SU-DHL-6 (cell line): ENCODE results near the gene TRIM7.
"Not testable (repeated sequence)": the region's sequence is repeated elsewhere in the genome, so short reads cannot be mapped to it uniquely, and the experiment has no call there.

ENCODE experiments used
- H2AFZ ChIP-seq: fragments of 200-600 bp; sonication (generic); 2 replicates; pipeline ENCODE4 v1.6.1; 2014; ENCODE audit warnings: low read depth, mild to moderate bottlenecking, moderate library complexity, mixed read lengths, antibody characterized with exemption, low read length; ENCODE audit not compliant: severe bottlenecking
- H3F3A ChIP-seq: fragments of 200-600 bp; shearing (Covaris generic); 2 replicates; pipeline ENCODE4 v1.6.0; 2016; ENCODE audit warnings: antibody characterized with exemption, mild to moderate bottlenecking; ENCODE audit not compliant: insufficient read depth
- H3K27ac ChIP-seq: fragments of 200-600 bp; sonication (generic); 2 replicates; pipeline ENCODE4 v1.5.1; 2016; ENCODE audit warnings: low read depth, mild to moderate bottlenecking, low read length, moderate library complexity, mixed read lengths
- H3K27me3 ChIP-seq: fragments of 200-600 bp; sonication (generic), shearing (Covaris generic); 2 replicates; pipeline ENCODE4 v1.6.0; 2014; ENCODE audit warnings: mild to moderate bottlenecking, low read length
- H3K36me3 ChIP-seq: fragments of 200-600 bp; sonication (generic); 2 replicates; pipeline ENCODE4 v1.6.1; 2014; ENCODE audit warnings: mild to moderate bottlenecking, low read length, mixed read lengths
- H3K4me2 ChIP-seq: fragments of 300-600, 200-600 bp; shearing (Covaris generic), sonication (generic); 2 replicates; pipeline ENCODE4 v1.6.0; 2014; ENCODE audit warnings: low read length, low read depth, mild to moderate bottlenecking; ENCODE audit not compliant: poor library complexity, severe bottlenecking
- H3K4me3 ChIP-seq: fragments of 200-600 bp; sonication (generic); 2 replicates; pipeline ENCODE4 v1.5.1; 2014; ENCODE audit warnings: antibody characterized with exemption, low read length, mild to moderate bottlenecking, mixed read lengths; ENCODE audit not compliant: insufficient read depth, poor library complexity, severe bottlenecking
- H3K79me2 ChIP-seq: fragments of 200-600 bp; sonication (generic); 2 replicates; pipeline ENCODE4 v1.6.1; 2014; ENCODE audit warnings: mild to moderate bottlenecking, low read length, moderate library complexity; ENCODE audit not compliant: insufficient read depth
- H3K9ac ChIP-seq: fragments of 200-600 bp; sonication (generic); 2 replicates; pipeline ENCODE4 v1.7.0; 2014; ENCODE audit warnings: mild to moderate bottlenecking, low read length
- H3K9me2 ChIP-seq: fragments of 200-600 bp; sonication (generic); replicated peaks from 2 replicates; pipeline ENCODE4 v1.6.1; 2014; ENCODE audit warnings: low read length; ENCODE audit not compliant: insufficient read depth
- H3K9me3 ChIP-seq: fragments of 200-600 bp; sonication (generic); 2 replicates; pipeline ENCODE4 v1.6.1; 2014; ENCODE audit warnings: low read length, mixed read lengths; ENCODE audit not compliant: insufficient read depth
- H4K20me1 ChIP-seq: fragments of 200-600 bp; sonication (generic); 2 replicates; pipeline ENCODE4 v1.6.1; 2014; ENCODE audit warnings: low read depth, mild to moderate bottlenecking, antibody characterized with exemption, low read length, moderate library complexity, mixed read lengths
- EZH2phosphoT487 ChIP-seq: fragments of 200-600 bp; sonication (generic), shearing (Covaris generic); conservative IDR thresholded peaks from 2 replicates; pipeline ENCODE4 v1.6.1; 2018; ENCODE audit warnings: mild to moderate bottlenecking, antibody characterized with exemption, low read length, moderate library complexity, mixed read lengths
- TF ChIP-seq, protein P1 (sequence below): fragments of 200-600 bp; sonication (generic); IDR thresholded peaks from one replicate; pipeline ENCODE4 v1.5.1; 2017; ENCODE audit warnings: antibody characterized with exemption, mild to moderate bottlenecking, low read length, moderate library complexity; ENCODE audit not compliant: insufficient read depth, poor library complexity, severe bottlenecking

Gene TRIM7

DNA sequence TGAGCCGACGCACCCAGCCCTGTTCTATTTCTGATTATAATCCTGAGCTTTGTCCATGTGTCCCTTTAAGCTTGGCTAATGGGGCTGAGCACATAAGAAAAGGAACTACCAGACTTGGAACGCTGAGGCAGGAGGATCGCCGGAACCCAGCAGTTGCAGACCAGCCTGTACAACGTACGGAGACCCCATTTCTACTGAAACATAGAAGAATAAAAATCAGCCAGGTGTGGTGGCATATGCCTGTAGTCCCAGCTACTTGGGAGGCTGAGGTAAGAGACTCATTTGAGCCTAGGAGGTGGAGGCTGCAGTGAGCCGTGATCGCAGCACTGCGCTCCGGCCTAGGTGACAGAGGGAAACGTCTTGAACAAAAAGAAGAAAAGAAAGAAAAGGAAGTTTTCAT is 22.3 kb downstream of the TRIM7 start:
- H3K27me3 ChIP-seq, result no peaks in the 10 kb centered on the region
- no peaks in the 10 kb centered on the region for H4K20me1 ChIP-seq
- peaks cover 31% of the 10 kb centered on the region for H3F3A ChIP-seq
- no peaks in the 10 kb centered on the region for H3K36me3 ChIP-seq
- H3K27ac ChIP-seq, result no peak overlapping the region
- no peak overlapping the region for H3K4me3 ChIP-seq
- H3K79me2 ChIP-seq, result no peaks in the 10 kb centered on the region
- H3K9ac ChIP-seq, result no peak overlapping the region
- H3K4me2 ChIP-seq, result no peak overlapping the region
- TF ChIP-seq EZH2phosphoT487, result no peak
- TF ChIP-seq, protein P1, sequence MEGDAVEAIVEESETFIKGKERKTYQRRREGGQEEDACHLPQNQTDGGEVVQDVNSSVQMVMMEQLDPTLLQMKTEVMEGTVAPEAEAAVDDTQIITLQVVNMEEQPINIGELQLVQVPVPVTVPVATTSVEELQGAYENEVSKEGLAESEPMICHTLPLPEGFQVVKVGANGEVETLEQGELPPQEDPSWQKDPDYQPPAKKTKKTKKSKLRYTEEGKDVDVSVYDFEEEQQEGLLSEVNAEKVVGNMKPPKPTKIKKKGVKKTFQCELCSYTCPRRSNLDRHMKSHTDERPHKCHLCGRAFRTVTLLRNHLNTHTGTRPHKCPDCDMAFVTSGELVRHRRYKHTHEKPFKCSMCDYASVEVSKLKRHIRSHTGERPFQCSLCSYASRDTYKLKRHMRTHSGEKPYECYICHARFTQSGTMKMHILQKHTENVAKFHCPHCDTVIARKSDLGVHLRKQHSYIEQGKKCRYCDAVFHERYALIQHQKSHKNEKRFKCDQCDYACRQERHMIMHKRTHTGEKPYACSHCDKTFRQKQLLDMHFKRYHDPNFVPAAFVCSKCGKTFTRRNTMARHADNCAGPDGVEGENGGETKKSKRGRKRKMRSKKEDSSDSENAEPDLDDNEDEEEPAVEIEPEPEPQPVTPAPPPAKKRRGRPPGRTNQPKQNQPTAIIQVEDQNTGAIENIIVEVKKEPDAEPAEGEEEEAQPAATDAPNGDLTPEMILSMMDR, result no peak
- no peaks in the 10 kb centered on the region for H3K9me3 ChIP-seq
- no peaks in the 10 kb centered on the region for H3K9me2 ChIP-seq
- no peak overlapping the region for H2AFZ ChIP-seq

- no peak overlapping the region for H3K9ac ChIP-seq
- H3K4me3 ChIP-seq, result no peak overlapping the region
- no peak for TF ChIP-seq EZH2phosphoT487
- TF ChIP-seq, protein P1, result peak; percentile 69
- H3K4me2 ChIP-seq, result no peak overlapping the region
- H3K27me3 ChIP-seq, result no peaks in the 10 kb centered on the region
- no peak overlapping the region for H2AFZ ChIP-seq
- peaks cover 24% of the 10 kb centered on the region for H3F3A ChIP-seq
- no peaks in the 10 kb centered on the region for H3K36me3 ChIP-seq
- no peaks in the 10 kb centered on the region for H3K79me2 ChIP-seq
- H3K9me2 ChIP-seq, result no peaks in the 10 kb centered on the region
- no peak overlapping the region for H3K27ac ChIP-seq
- H4K20me1 ChIP-seq, result no peaks in the 10 kb centered on the region
- no peaks in the 10 kb centered on the region for H3K9me3 ChIP-seq
Measured at GRCh38 chr5:181181650-181182565, 23.1 kb downstream of the TRIM7 start.

DNA sequence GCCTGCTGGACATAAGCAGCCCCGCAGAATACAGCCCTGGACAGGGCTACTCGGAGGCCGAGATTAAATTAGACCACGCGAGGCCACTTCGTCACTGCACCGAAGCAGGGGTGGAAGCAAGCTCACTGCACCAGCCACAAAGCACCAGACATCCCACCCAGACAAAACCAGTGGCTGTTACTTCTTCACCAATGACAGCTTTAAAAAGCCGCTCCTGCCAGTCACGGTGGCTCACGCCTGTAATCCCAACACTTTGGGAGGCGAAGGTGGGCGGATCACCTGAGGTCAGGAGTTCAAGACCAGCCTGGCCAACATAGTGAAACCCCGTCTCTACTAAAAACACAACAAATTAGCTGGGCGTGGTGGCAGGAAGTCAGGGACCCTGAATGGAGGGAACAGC is 27.4 kb downstream of the TRIM7 start:
- H3K79me2 ChIP-seq, H3K4me2 ChIP-seq, H3K36me3 ChIP-seq, H3K9ac ChIP-seq, H3K27ac ChIP-seq, H3K4me3 ChIP-seq, H4K20me1 ChIP-seq, H3K9me3 ChIP-seq, H3K27me3 ChIP-seq, H2AFZ ChIP-seq, H3K9me2 ChIP-seq, H3F3A ChIP-seq: not testable (repeated sequence)

- Histone ChIP-seq H3K4me2 (no peak overlapping the region), H3K4me3 (no peak overlapping the region), H3K36me3 (no peaks in the 10 kb centered on the region), H3K27me3 (no peaks in the 10 kb centered on the region), H3K79me2 (no peaks in the 10 kb centered on the region), H3F3A (no peaks in the 10 kb centered on the region), H2AFZ (no peak overlapping the region), H3K27ac (no peak overlapping the region), H3K9me2 (no peaks in the 10 kb centered on the region), H3K9ac (no peak overlapping the region), H3K9me3 (no peaks in the 10 kb centered on the region), H4K20me1 (no peaks in the 10 kb centered on the region)
- TF ChIP-seq EZH2phosphoT487, result no peak
- TF ChIP-seq, protein P1, result no peak
Measured at GRCh38 chr5:181176254-181176952, 28.6 kb downstream of the TRIM7 start.
